Nephron progenitor cell (in vitro differentiated cells): Measurements from ENCODE around the gene FMR1NB.

Experiments used
- DNase-seq: peaks from one replicate; pipeline ENCODE4 v3.0.0; 2021
- H3K27ac Mint-ChIP-seq: 2 replicates; pipeline ENCODE4 v1.8.0; 2021; ENCODE audit warnings: mild to moderate bottlenecking, moderate library complexity, mixed read lengths
- H3K27me3 Mint-ChIP-seq: 2 replicates; pipeline ENCODE4 v1.8.0; 2021; ENCODE audit warnings: mild to moderate bottlenecking, low read depth, mixed read lengths; ENCODE audit not compliant: poor library complexity
- H3K36me3 Mint-ChIP-seq: 2 replicates; pipeline ENCODE4 v1.8.0; 2021; ENCODE audit warnings: low read depth, mixed read lengths
- H3K4me1 Mint-ChIP-seq: 2 replicates; pipeline ENCODE4 v1.8.0; 2021; ENCODE audit warnings: mixed read lengths
- H3K4me3 Mint-ChIP-seq: 2 replicates; pipeline ENCODE4 v1.8.0; 2021; ENCODE audit warnings: mild to moderate bottlenecking, moderate library complexity, mixed read lengths
- H3K9me3 Mint-ChIP-seq: 2 replicates; pipeline ENCODE4 v1.8.0; 2021; ENCODE audit warnings: mild to moderate bottlenecking, moderate library complexity, mixed read lengths
- TF ChIP-seq, protein P1 (sequence below): fragments of 200-600 bp; sonication (generic); IDR thresholded peaks from 2 replicates; pipeline ENCODE4 v1.5.0; 2021; ENCODE audit warnings: antibody characterized with exemption

FMR1NB gene

DNA sequence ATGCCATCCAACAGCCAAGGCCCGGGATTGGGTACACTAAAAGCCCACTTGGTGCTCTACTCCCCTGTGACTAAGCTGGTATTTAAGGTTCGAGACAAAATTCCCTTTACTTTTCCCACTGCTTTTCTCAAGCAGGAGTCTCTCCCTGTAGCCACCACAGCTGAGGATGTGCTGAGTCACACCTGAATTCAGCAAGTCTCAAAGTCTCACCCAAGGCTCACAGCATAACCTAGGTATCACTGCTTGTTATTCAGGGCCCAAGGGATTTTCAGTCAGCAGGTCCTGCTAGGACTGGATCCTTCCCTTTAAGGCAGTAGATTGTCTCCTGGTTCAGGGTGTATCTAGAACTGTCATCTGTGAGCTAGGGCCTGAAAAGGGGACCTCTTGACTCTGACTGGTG lies 39.2 kb downstream of the FMR1NB start:
- TF ChIP-seq, protein P1, sequence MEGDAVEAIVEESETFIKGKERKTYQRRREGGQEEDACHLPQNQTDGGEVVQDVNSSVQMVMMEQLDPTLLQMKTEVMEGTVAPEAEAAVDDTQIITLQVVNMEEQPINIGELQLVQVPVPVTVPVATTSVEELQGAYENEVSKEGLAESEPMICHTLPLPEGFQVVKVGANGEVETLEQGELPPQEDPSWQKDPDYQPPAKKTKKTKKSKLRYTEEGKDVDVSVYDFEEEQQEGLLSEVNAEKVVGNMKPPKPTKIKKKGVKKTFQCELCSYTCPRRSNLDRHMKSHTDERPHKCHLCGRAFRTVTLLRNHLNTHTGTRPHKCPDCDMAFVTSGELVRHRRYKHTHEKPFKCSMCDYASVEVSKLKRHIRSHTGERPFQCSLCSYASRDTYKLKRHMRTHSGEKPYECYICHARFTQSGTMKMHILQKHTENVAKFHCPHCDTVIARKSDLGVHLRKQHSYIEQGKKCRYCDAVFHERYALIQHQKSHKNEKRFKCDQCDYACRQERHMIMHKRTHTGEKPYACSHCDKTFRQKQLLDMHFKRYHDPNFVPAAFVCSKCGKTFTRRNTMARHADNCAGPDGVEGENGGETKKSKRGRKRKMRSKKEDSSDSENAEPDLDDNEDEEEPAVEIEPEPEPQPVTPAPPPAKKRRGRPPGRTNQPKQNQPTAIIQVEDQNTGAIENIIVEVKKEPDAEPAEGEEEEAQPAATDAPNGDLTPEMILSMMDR: no peak
- DNase-seq: no peak
- Mint-ChIP-seq H3K4me1 (no peaks in the 10 kb centered on the region), H3K4me3 (no peak overlapping the region), H3K27ac (no peak overlapping the region), H3K27me3 (no peaks in the 10 kb centered on the region), H3K36me3 (no peaks in the 10 kb centered on the region), H3K9me3 (peaks cover 31% of the 10 kb centered on the region)

GRCh38 chrX:148024425-148025148 lies 43.5 kb downstream of the FMR1NB start:
- TF ChIP-seq, protein P1: no peak
- Mint-ChIP-seq H3K36me3 (no peaks in the 10 kb centered on the region), H3K4me3 (no peak overlapping the region)

GRCh38 chrX:148035380-148035779 lies 54.2 kb downstream of the FMR1NB start:
- TF ChIP-seq, protein P1: no peak
- no peaks in the 10 kb centered on the region for H3K27me3 Mint-ChIP-seq
- H3K36me3 Mint-ChIP-seq: no peaks in the 10 kb centered on the region
- H3K27ac Mint-ChIP-seq: no peak overlapping the region
- H3K4me3 Mint-ChIP-seq: no peak overlapping the region
- DNase-seq: no peak
- H3K9me3 Mint-ChIP-seq: peaks cover 9% of the 10 kb centered on the region
- no peaks in the 10 kb centered on the region for H3K4me1 Mint-ChIP-seq

More at GRCh38 chrX:148024425-148025148, 43.5 kb downstream of the FMR1NB start:
- Mint-ChIP-seq H3K9me3 (peaks cover 7% of the 10 kb centered on the region), H3K4me1 (no peaks in the 10 kb centered on the region), H3K27ac (no peak overlapping the region), H3K27me3 (peaks cover 4% of the 10 kb centered on the region)
- no peak for DNase-seq

- Mint-ChIP-seq H3K36me3 (no peaks in the 10 kb centered on the region), H3K4me1 (no peaks in the 10 kb centered on the region), H3K27ac (no peak overlapping the region), H3K9me3 (peaks cover 12% of the 10 kb centered on the region), H3K4me3 (no peak overlapping the region), H3K27me3 (no peaks in the 10 kb centered on the region)
- TF ChIP-seq, protein P1: no peak
- DNase-seq: no peak
Observed at GRCh38 chrX:148037020-148037419, 55.9 kb downstream of the FMR1NB start.

- Mint-ChIP-seq H3K36me3 (no peaks in the 10 kb centered on the region), H3K9me3 (peaks cover 25% of the 10 kb centered on the region), H3K4me1 (peaks cover 5% of the 10 kb centered on the region), H3K27ac (no peak overlapping the region), H3K4me3 (no peak overlapping the region), H3K27me3 (peaks cover 7% of the 10 kb centered on the region)
- no peak for DNase-seq
- TF ChIP-seq, protein P1: no peak
Observed at GRCh38 chrX:148043271-148043855, 62.2 kb downstream of the FMR1NB start.

DNA sequence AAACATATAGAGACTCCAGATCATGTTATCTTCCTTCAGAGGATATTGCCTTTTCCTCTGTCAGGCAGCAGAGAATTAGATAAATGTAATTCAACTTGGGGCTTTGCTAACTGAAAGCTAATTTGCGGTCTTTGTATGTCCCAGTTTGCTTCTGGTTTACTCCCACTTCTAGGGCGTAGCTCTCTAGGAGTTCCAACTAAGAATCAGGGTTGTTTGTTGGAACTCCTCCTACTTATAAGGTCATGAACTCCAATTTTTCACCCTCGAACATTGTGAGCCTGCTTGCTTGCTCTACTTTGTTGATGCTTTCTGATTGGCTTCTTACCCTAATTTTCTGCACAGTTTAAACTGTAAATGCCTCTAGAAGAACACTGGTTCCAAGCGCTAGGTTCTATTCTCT lies 66.1 kb downstream of the FMR1NB start:
- no peak for DNase-seq
- Mint-ChIP-seq H3K27me3 (peaks cover 7% of the 10 kb centered on the region), H3K36me3 (no peaks in the 10 kb centered on the region), H3K4me1 (peaks cover 5% of the 10 kb centered on the region), H3K9me3 (peaks cover 28% of the 10 kb centered on the region), H3K4me3 (no peak overlapping the region), H3K27ac (no peak overlapping the region)
- TF ChIP-seq, protein P1: no peak
